ENCODE data around the gene SMIM36.
A peak's percentile ranks its signal among the peaks of the same experiment; 100 is the strongest.
"Not testable (repeated sequence)": the region's sequence is repeated elsewhere in the genome, so short reads cannot be mapped to it uniquely, and the experiment has no call there.

Gene SMIM36

DNA sequence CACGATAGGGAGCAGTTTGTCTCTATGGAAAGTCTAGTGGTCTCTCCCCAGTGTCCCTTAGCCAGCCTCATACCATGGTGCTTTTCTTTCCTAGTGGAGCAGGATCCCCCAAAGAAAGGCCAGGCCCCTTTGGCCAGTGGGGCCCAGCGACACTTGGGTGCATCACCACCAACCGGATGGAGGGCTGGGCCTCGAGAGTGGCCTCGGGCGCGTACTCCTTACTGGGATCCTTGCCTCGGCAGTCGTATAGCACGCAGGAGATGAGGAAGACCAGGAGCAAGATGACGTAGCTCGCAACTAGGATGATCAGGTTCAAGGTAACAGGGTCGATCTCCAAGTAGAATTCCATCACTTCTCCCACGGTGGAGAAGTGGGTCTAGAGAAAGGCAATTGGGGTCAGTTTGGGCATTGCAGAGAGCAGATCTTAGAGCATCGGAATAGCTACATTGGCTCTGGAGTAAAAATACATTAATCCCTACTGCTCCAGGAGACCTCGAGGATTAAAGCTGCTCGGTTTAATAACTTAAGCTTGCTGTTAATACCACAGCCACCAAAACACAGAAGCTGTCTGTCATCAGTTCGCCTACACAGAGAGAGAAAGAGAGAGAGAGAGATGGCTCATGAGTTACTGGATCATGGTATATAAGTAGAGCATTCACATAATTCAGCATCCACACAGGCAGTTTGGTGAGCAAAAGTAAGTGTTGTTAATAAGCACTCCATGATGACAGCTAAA lies at the start of gene SMIM36:
Gene SMIM36 (minus strand): TSS at position 467 of the 736 bp plus-strand sequence.
- H3K4me3 ChIP-seq (ENCODE audit: low read depth, low read length), result no peak within 1 kb of the TSS
- no peak for DNase-seq (ENCODE audit: low read depth)

DNA sequence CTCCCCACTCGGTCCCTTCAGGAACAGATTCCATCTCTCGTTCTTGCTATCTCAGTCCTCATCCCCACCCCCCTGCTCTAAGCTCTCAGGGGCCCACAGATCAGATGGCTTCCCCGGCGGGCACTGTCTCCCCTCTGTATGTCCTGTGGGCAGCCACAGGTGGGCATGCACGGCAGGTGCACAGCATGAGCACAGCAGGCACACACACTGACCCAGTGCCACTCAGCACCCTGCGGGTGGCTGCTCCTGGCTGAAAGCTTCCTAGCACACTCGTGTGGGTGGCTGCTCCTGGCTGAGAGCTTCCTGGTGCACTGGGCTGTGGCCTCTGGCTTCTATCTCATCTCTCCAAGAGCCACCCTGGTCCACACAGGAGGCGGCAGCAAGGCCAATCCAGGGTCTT lies 44.5 kb upstream of the SMIM36 start:
- no peak for DNase-seq (ENCODE audit: low read depth)
- H3K4me3 ChIP-seq (ENCODE audit: low read depth, low read length), result no peak overlapping the region

DNA sequence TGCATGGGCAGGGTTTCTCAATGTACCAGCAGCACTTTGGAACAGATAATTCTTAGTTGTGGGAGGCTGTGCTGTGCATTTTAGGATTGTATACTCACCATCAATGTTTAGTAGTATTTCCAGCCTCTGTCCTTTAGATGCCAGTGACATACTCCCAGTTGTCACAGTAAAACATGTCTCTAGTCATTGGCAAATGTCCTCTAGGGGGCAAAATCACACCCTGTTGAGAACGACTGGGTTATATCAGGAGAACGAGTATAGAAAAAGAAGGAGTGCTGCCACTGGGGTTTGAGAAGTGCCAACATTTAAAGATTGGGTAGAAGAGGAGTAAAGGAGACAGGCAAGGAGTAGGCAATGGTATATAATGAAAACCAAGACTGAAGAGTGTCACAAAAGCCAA lies 37.9 kb upstream of the SMIM36 start:
- no peak for DNase-seq (ENCODE audit: low read depth)
- H3K4me3 ChIP-seq (ENCODE audit: low read depth, low read length), result no peak overlapping the region

DNA sequence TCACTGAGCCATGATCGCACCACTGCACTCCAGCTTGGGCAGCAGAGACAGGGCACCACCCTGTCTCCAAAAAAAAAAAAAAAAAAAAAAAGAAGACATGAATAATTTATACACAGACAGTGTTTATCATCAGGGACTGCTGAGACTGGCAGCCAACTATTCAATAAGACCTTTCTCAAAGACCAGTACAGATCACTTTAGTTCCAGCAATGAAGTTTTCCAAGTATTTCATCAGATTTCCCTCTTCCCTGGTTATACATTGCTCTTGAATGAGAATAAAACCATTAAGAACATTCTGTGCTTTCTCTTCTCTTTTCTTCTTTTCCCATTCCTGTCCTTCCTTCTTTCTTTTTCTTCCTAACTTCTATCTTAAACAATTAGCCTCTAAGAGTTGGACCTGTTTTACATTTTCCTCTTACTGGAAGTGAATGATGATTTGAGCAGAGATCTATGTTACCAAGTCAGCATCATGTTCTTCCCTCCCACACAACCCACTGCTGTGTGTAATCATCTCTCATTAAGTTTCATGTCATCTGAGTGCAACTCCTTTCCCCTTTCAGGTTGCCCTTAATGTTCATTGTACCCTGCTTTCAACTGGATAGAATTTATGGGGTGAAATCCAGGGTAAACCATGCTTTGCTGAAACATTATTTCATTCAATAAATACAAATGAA lies 35.9 kb upstream of the SMIM36 start:
- DNase-seq (ENCODE audit: low read depth), result no peak
- H3K4me3 ChIP-seq (ENCODE audit: low read depth, low read length), result no peak overlapping the region

DNA sequence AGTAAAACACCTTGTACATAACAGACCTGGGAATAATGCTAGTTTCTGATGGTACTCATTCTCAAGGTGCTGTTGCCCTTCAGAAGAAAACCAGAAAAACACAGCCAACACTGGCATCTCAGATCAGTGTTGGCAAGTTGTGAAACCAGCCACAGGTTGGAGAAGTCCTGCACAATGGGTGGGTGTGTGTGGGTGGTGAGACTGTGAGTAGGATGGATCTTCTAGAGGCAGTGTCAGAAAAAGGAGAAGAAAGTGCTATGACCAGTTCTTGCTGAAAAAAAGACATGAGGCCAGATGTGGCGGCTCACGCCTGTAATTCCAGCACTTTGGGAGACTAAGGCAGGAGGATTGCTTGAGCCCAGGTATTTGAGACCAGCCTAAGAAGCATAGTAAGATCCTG lies 35.2 kb upstream of the SMIM36 start:
- DNase-seq (ENCODE audit: low read depth), result no peak
- H3K4me3 ChIP-seq (ENCODE audit: low read depth, low read length), result no peak overlapping the region

DNA sequence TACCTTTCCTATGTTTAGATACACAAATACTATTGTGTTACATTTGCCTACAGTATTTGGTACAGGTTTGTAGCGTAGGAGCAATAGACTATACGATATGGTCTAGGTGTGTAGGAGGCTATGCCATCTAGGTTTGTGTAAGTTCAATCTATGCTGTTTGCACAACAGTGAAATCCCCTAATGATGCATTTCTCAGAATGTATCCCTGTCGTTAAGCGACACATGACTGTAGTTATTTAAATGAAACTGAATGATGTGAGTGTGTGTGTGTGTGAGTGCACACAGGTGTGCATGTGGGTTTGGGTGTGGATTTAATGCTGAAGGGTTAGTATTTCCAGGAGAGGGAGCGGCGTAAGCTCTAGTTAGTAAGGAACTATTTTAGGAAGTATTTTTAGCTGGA lies 34.6 kb upstream of the SMIM36 start:
- H3K4me3 ChIP-seq (ENCODE audit: low read depth, low read length), result no peak overlapping the region
- no peak for DNase-seq (ENCODE audit: low read depth)

DNA sequence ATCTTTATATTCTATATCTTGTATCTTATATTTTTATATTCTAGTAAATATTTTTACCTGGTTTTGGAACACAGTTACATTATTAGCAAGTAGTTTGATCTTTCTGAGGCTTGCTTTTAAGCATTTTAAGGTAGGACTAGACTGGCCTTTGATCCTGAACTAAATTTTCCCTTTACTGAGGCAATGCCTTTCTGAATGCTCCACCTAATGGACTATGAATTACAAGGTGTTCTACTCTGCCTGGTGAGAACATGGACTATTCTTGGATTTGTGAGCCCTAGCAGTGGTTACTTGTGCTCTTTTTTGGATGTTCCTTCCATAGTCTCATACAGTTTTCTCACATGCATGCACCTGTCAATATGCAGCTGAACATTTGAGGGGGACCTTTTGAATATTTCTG lies 32.5 kb upstream of the SMIM36 start:
- H3K4me3 ChIP-seq (ENCODE audit: low read depth, low read length), result no peak overlapping the region
- no peak for DNase-seq (ENCODE audit: low read depth)

DNA sequence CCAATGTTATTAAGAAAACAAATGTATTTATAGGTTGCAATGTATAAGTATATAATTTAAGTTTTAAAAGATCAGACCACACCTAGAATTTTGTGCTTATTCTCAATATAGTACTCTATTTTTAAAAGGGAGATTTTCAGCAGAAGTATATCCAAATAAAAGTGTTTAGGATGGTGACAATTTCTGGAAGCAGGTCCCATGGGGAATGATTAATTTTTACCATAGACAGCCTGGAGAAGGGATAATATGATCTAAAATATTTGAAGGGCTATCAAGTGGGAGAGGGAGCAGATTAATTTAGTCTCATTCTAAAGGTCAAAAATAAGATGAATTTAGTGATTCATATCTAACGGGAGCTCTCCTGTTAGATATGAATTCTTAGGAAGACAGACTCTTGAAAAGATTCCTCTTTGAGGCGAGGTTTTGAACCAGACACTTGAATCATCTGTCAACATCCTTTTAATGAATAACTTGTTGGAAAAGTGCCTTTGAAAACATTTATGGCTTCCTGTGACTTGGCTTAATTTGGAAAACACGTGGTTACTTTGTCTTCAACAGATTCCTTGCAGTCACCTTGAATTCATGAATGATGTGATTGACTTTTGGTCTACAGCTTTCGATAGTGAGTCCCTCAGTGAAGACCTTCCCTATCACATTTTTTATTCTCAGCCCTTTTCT lies 29.3 kb upstream of the SMIM36 start:
- H3K4me3 ChIP-seq (ENCODE audit: low read depth, low read length), result no peak overlapping the region
- DNase-seq (ENCODE audit: low read depth), result peak; percentile 43

DNA sequence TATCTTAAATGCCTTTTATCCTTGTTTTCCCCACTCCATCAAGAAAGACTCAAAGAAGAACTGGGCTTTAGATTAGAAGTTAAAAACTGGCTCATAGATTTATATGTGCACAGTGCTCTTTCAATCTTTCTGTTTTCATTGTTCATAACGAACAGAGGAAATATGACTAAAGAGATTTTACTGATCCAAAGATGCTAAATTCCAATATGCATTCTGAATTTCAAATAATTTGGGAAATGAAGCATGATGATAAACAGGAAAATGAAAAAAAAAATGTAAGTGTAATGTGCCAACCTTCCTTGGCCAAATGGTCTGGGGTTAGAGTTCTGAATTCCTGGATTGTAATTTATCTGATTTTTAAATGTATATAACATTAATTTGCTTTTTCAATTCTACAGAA lies 25.0 kb upstream of the SMIM36 start:
- no peak for DNase-seq (ENCODE audit: low read depth)
- H3K4me3 ChIP-seq (ENCODE audit: low read depth, low read length), result no peak overlapping the region

DNA sequence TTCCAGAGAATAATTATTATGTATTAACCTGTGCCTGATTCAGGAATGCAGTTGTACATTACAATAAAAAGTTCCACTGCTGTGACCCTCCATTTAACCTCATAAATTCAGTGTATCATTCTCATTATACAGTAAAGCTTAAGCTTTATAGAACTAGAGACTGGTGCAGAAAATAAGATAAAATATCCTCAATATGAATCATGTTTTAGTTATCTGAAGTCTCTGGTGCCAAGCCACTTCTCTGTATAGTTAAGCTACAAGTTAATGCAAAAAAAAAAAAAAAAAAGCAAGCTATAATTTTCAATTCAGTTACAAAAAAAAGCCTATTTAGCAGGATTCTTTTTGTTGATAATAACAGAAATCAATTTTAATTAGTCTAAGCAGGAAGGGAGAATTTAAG lies 22.4 kb upstream of the SMIM36 start:
- no peak overlapping the region for H3K4me3 ChIP-seq (ENCODE audit: low read depth, low read length)
- DNase-seq (ENCODE audit: low read depth), result no peak

DNA sequence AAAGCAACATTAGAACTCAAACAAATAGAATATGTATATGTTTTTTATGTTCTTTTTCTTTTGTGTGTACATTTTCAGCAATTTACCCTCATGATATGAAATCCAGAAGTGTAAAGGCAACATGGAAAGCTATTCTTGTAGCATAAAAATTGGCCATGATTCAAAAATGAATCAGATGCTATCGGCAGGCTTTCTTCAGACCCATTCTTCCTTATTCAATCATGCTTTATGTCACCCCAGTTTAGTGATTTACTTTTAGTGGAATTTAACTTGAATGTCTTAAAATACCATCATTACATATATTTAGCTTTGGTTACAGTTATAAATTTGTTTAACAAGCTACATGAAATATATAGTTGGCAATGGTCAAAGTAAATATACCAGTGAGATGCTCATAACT lies 21.4 kb upstream of the SMIM36 start:
- no peak for DNase-seq (ENCODE audit: low read depth)
- H3K4me3 ChIP-seq (ENCODE audit: low read depth, low read length), result no peak overlapping the region

DNA sequence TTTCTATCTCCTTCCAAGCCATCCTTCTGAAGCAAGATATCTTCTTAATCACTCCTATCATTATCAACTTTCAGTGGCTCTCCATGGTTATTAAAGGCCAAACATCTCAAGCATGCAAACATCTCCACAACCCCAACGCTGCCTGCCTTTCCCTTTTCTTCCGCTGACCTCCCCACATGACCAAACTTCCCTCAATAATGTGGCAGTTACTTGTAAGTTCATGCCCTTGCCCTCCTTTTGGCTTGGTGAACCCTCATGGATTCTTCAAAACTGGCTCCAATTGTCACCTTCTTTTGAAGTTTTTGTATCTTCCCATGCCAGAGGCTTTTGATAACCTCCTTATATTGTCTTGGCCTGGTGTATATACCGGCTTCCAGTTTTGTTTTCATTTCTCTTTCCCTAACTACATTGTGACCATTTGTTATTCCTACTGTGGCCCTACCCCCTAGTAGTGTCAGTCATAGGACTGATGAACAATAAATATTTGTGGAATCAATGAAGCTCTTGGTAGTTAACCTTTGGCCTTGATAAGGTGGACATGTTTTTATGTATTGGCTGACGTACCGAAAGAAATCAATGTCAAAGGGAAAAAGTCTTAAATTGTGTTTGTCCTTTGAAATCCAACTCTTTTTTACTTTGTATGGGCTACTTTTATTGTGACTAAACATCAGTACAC lies 19.9 kb upstream of the SMIM36 start:
- no peak for DNase-seq (ENCODE audit: low read depth)
- H3K4me3 ChIP-seq (ENCODE audit: low read depth, low read length), result no peak overlapping the region

DNA sequence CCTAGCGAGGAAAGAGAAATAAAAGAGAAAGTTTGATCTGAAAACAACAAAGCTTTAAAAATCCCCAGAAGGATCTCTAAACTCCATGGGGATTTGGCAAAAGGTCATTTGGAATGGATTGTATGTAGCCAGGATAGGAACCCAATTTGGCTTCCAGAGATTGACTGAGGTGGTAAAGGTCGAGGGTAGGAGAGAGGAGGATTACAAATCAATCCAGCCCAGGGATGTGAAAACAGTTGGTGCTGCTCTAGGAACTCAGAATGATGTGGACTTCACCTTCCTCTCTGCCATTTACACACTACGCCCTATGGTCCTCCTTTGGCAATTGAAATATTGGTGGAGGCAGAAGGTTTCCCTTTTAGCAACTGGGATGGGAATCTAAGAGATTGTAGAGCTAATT lies 18.8 kb upstream of the SMIM36 start:
- H3K4me3 ChIP-seq (ENCODE audit: low read depth, low read length), result no peak overlapping the region
- no peak for DNase-seq (ENCODE audit: low read depth)

DNA sequence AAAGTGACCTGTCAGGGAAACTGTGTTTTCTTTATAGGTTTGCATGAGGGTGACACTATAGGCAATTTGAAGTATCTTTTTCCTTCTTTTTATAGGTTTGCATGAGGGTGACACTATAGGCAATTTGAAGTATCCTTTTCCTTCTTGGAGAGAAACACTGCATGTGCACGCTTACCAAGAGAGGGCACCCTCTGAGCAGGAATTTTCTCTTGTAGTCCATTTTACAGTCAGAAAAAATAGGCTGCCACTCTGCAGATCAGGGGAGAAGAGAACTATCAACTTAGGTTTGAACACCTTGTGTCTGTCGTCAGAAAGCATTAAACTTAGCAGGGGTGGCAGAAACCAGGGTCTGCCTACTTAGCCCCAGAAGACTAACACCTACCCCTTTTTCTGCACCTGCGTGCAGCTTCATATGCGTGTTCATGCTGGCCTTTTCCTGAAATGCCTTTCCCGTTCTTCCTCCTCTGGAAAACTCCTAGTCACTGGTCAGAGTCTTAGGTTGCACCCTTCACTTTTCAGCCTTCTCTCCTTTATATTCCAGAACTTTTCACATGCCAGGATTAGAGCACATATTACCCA lies 16.4 kb upstream of the SMIM36 start:
- H3K4me3 ChIP-seq (ENCODE audit: low read depth, low read length), result no peak overlapping the region
- peak; percentile 36 for DNase-seq (ENCODE audit: low read depth)

DNA sequence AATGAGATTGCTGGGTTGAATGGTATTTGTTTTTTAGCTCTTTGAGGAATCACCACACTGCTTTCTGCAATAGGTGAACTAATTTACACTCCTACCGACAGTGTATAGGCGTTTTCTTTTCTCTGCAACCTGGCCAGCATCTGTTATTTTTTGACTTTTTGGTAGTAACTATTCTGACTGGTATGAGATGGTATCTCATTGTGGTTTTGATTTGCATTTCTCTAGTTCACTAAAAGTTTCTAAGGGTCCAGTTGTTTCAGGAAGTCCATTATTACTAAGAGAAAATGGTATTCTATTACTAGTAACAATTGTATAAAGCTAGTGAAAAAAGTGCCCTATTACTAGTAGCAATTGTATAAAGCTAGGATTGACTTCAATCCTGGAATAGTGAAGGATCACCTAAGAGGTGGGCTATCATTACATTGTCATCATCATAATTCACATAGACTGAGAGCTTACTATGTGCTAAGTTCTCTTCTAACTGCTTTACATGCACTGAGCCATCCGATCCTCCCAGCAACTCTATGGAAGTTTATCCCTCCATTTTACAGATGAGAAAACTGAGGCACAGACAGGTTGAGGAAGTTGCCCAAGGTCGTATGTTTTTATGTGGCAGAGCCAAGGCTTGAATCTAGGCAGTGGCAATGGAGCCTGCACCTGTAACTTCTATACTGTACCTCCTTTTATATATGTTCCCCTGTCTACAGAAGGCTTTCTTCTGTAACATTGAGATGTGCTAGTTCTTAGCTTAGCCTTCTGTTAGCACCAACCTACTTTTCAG lies 13.4 kb upstream of the SMIM36 start:
- H3K4me3 ChIP-seq (ENCODE audit: low read depth, low read length), result no peak overlapping the region
- DNase-seq (ENCODE audit: low read depth), result no peak

DNA sequence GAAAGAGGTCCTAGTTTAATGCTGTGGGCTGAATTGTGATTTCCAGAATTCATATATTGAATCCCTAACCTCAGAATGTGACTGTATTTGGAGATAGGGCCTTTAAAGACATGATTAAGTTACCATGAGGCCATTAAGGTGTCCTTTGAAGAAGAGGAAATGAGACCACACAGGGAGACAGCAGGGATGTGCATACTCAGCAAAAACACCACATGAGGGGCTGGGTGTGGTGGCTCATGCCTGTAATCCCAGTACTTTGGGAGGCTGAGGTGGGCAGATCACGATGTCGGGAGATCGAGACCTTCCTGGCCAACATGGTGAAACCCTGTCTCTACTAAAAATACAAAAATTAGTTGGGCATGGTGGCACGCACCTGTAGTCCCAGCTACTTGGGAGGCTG lies 11.8 kb upstream of the SMIM36 start:
- not testable (repeated sequence) for DNase-seq (ENCODE audit: low read depth); H3K4me3 ChIP-seq (ENCODE audit: low read depth, low read length)

DNA sequence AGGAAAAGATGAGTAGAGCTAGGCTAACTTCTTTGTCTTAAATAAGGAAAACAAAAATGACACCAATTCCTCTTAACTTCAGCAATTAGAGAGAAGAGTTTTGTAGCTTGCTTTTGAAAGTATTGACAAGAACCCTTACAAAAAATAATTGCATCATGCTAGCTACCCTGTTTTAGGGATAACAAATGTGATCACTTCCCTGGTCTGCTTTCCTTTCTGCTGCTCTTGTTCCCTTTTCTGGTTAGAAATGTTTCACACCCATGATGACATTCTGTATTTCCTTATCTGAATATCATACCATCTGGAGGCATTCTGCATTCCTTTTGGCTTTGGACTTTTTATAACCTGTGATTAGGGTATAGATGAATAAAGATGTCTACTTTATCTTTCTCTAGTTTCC lies 9.9 kb upstream of the SMIM36 start:
- no peak for DNase-seq (ENCODE audit: low read depth)
- H3K4me3 ChIP-seq (ENCODE audit: low read depth, low read length), result no peak overlapping the region

DNA sequence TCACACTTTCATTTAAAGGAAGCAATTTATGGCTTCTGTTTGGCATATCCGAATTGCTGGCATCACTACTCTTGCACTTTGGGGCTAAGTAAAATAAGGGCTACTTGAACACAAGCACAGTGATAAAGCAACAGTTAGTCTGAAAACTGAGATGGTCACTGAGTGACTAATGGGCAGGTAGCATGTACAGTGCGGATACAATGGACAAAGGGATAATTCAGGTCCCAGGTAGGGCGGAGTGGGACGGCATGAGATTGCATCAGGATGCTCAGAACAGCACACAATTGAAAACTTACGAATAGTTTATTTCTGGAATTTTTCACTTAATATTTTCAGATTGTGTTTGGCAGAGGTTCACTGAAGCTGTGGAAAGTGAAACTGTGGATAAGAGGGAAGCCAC lies 9.2 kb upstream of the SMIM36 start:
- DNase-seq (ENCODE audit: low read depth), result no peak
- no peak overlapping the region for H3K4me3 ChIP-seq (ENCODE audit: low read depth, low read length)

DNA sequence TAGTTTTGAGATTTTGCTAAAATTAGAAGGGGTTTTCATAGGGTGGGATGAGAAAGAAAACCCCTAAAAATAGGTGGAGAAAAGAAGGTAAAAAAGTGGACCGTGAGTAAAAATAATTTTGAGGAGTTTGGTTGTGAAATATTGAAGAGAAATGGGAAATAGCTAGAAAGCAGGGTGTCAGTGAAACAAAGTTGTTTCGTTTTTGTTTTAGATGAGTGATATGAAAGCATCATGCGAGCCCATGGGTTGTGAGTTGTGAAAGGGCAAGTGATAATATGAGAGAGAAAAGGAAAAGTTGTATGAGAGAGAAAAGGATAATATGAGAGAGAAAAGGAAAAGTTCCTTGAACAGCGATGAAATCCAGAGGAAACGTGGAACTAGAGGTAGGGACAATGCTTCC lies 7.3 kb upstream of the SMIM36 start:
- no peak for DNase-seq (ENCODE audit: low read depth)
- no peak overlapping the region for H3K4me3 ChIP-seq (ENCODE audit: low read depth, low read length)

All from skeletal muscle cell (primary cell).